H9 (cell line): ENCODE results near the gene RNF114. TPM values are rescaled to one million over a fixed set of nuclear protein-coding genes. Genes with fewer than 3 reads are reported as not detected.

Source experiments
- DNase-seq: peaks from one replicate; pipeline ENCODE4 v3.0.0-alpha.2; 2017
- H2AFZ ChIP-seq: one replicate; pipeline ENCODE4 v1.6.1; 2013; ENCODE audit warnings: mild to moderate bottlenecking, low read length, control low read depth, moderate library complexity
- H2AK5ac ChIP-seq: 2 replicates; pipeline ENCODE4 v1.6.1; 2013; ENCODE audit warnings: low read length, control low read depth, mixed read lengths; ENCODE audit not compliant: insufficient read length
- H2BK120ac ChIP-seq: one replicate; pipeline ENCODE4 v1.6.1; 2013; ENCODE audit warnings: low read depth, mild to moderate bottlenecking, low read length, control low read depth, inconsistent platforms; ENCODE audit not compliant: poor library complexity, severe bottlenecking
- H2BK12ac ChIP-seq: 2 replicates; pipeline ENCODE4 v1.6.1; 2013; ENCODE audit warnings: low read length, control low read depth, mixed read lengths, low read depth; ENCODE audit not compliant: insufficient read length
- H2BK15ac ChIP-seq: 2 replicates; pipeline ENCODE4 v1.6.1; 2013; ENCODE audit warnings: low read depth, low read length, control low read depth
- H2BK20ac ChIP-seq: one replicate; pipeline ENCODE4 v1.6.1; 2013; ENCODE audit warnings: low read depth, mild to moderate bottlenecking, low read length, control low read depth, inconsistent platforms; ENCODE audit not compliant: poor library complexity, severe bottlenecking
- H2BK5ac ChIP-seq: 2 replicates; pipeline ENCODE4 v1.6.1; 2013; ENCODE audit warnings: low read length, control low read depth, mixed read lengths; ENCODE audit not compliant: insufficient read length
- H3K14ac ChIP-seq: 2 replicates; pipeline ENCODE4 v1.6.1; 2013; ENCODE audit warnings: low read length, control low read depth; ENCODE audit not compliant: insufficient read depth
- H3K18ac ChIP-seq: 2 replicates; pipeline ENCODE4 v1.6.1; 2013; ENCODE audit warnings: low read depth, mild to moderate bottlenecking, mixed read lengths, low read length, control low read depth; ENCODE audit not compliant: insufficient read length
- H3K23ac ChIP-seq: 2 replicates; pipeline ENCODE4 v1.6.1; 2013; ENCODE audit warnings: low read length, control low read depth, mixed read lengths, low read depth; ENCODE audit not compliant: insufficient read length
- H3K23me2 ChIP-seq: 2 replicates; pipeline ENCODE4 v1.6.1; 2013; ENCODE audit warnings: low read depth, mild to moderate bottlenecking, mixed read lengths, low read length, control low read depth; ENCODE audit not compliant: insufficient read length, poor library complexity, severe bottlenecking
- H3K27ac ChIP-seq: 2 replicates; pipeline ENCODE4 v1.5.1; 2013; ENCODE audit warnings: low read length, control low read depth, mixed read lengths, low read depth; ENCODE audit not compliant: insufficient read length
- H3K27me3 ChIP-seq: 2 replicates; pipeline ENCODE4 v1.6.1; 2013; ENCODE audit warnings: low read length, control low read depth, inconsistent platforms; ENCODE audit not compliant: insufficient read depth
- H3K4ac ChIP-seq: 2 replicates; pipeline ENCODE4 v1.6.1; 2013; ENCODE audit warnings: low read depth, mild to moderate bottlenecking, control low read depth, inconsistent platforms, low read length, moderate library complexity
- H3K4me1 ChIP-seq: 2 replicates; pipeline ENCODE4 v1.6.1; 2013; ENCODE audit warnings: low read length, control low read depth, inconsistent platforms; ENCODE audit not compliant: insufficient read depth
- H3K4me2 ChIP-seq: 2 replicates; pipeline ENCODE4 v1.6.1; 2013; ENCODE audit warnings: low read length, control low read depth, mixed read lengths; ENCODE audit not compliant: insufficient read length, insufficient read depth
- H3K56ac ChIP-seq: 2 replicates; pipeline ENCODE4 v1.6.1; 2013; ENCODE audit warnings: low read depth, mild to moderate bottlenecking, mixed read lengths, low read length, control low read depth; ENCODE audit not compliant: insufficient read length
- H3K79me1 ChIP-seq: 2 replicates; pipeline ENCODE4 v1.6.1; 2013; ENCODE audit warnings: low read depth, mild to moderate bottlenecking, moderate library complexity, low read length, control low read depth, inconsistent platforms; ENCODE audit not compliant: insufficient read depth, poor library complexity, severe bottlenecking
- H3K79me2 ChIP-seq: 2 replicates; pipeline ENCODE4 v1.6.1; 2013; ENCODE audit warnings: low read length, control low read depth, inconsistent platforms; ENCODE audit not compliant: insufficient read depth
- H3K9ac ChIP-seq: 2 replicates; pipeline ENCODE4 v1.6.1; 2013; ENCODE audit warnings: low read length, control low read depth, mixed read lengths; ENCODE audit not compliant: insufficient read length; ENCODE audit errors: extremely low read depth
- H3K9me3 ChIP-seq: one replicate; pipeline ENCODE4 v1.6.1; 2013; ENCODE audit warnings: low read depth, low read length, inconsistent platforms; ENCODE audit not compliant: control insufficient read depth
- H3T11ph ChIP-seq: one replicate; pipeline ENCODE4 v1.6.1; 2013; ENCODE audit warnings: mild to moderate bottlenecking, low read length, control low read depth, inconsistent platforms
- H4K20me1 ChIP-seq: one replicate; pipeline ENCODE4 v1.6.1; 2013; ENCODE audit not compliant: control insufficient read depth, insufficient read length, insufficient read depth
- H4K5ac ChIP-seq: 2 replicates; pipeline ENCODE4 v1.6.1; 2013; ENCODE audit warnings: low read depth, mild to moderate bottlenecking, mixed read lengths, low read length, control low read depth; ENCODE audit not compliant: insufficient read length
- H4K8ac ChIP-seq: replicated peaks from 2 replicates; pipeline ENCODE4 v1.6.1; 2013; ENCODE audit warnings: low read length, control low read depth, mixed read lengths, low read depth; ENCODE audit not compliant: insufficient read length
- H4K91ac ChIP-seq: 2 replicates; pipeline ENCODE4 v1.6.1; 2013; ENCODE audit warnings: low read depth, mild to moderate bottlenecking, moderate library complexity, mixed read lengths, low read length, control low read depth; ENCODE audit not compliant: insufficient read length
- H3K27ac Mint-ChIP-seq, 3 experiments: 2 replicates in 2 of 3; 3 replicates in 1 of 3; pipeline ENCODE4 v1.8.0; 2020 to 2021; ENCODE audit warnings: mixed read lengths in 3 of 3, mild to moderate bottlenecking in 1 of 3, moderate library complexity in 1 of 3
- H3K27me3 Mint-ChIP-seq: 2 replicates; pipeline ENCODE4 v1.8.0; 2021; ENCODE audit warnings: low read depth, mild to moderate bottlenecking, moderate library complexity, mixed read lengths
- H3K36me3 Mint-ChIP-seq, 3 experiments: 2 replicates in 2 of 3; 3 replicates in 1 of 3; pipeline ENCODE4 v1.8.0; 2020 to 2021; ENCODE audit warnings: low read depth in 3 of 3, mixed read lengths in 3 of 3; ENCODE audit not compliant: insufficient read depth in 1 of 3
- H3K4me1 Mint-ChIP-seq, 2 experiments: 2 replicates each; pipeline ENCODE4 v1.8.0; 2020; ENCODE audit warnings: mixed read lengths in 2 of 2
- H3K4me3 Mint-ChIP-seq, 2 experiments: 2 replicates in 1 of 2; 3 replicates in 1 of 2; pipeline ENCODE4 v1.8.0; 2020 to 2021; ENCODE audit warnings: mild to moderate bottlenecking in 2 of 2, mixed read lengths in 2 of 2, moderate library complexity in 1 of 2
- H3K9me3 Mint-ChIP-seq, 2 experiments: 2 replicates in 1 of 2; 3 replicates in 1 of 2; pipeline ENCODE4 v1.8.0; 2020; ENCODE audit warnings: mild to moderate bottlenecking in 2 of 2, mixed read lengths in 2 of 2, moderate library complexity in 1 of 2
- WGBS: extraction: QIAGEN DNeasy Blood & Tissue Kit; methylation state at CpG from one replicate; pipeline ENCODE4 v1.1.7; 2013; ENCODE audit warnings: missing lambda C conversion rate, low lambda C conversion rate, mixed read lengths; ENCODE audit not compliant: insufficient read length; ENCODE audit errors: extremely low coverage; 5-methylcytosine and 5-hydroxymethylcytosine counted together
- total RNA-seq: library from RNA; stranded (reverse); gene quantifications from 2 replicates; pipeline ENCODE4 v1.2.1, GENCODE V29; 2021
- TF ChIP-seq, protein P1 (sequence below): fragments of 200-600 bp; sonication (generic); conservative IDR thresholded peaks from 3 replicates; pipeline ENCODE4 v1.8.0; 2021; ENCODE audit warnings: antibody characterized with exemption, mild to moderate bottlenecking

RNF114 gene
- total RNA-seq, 1 experiment from 2014 or later, result 75.5 TPM

DNA sequence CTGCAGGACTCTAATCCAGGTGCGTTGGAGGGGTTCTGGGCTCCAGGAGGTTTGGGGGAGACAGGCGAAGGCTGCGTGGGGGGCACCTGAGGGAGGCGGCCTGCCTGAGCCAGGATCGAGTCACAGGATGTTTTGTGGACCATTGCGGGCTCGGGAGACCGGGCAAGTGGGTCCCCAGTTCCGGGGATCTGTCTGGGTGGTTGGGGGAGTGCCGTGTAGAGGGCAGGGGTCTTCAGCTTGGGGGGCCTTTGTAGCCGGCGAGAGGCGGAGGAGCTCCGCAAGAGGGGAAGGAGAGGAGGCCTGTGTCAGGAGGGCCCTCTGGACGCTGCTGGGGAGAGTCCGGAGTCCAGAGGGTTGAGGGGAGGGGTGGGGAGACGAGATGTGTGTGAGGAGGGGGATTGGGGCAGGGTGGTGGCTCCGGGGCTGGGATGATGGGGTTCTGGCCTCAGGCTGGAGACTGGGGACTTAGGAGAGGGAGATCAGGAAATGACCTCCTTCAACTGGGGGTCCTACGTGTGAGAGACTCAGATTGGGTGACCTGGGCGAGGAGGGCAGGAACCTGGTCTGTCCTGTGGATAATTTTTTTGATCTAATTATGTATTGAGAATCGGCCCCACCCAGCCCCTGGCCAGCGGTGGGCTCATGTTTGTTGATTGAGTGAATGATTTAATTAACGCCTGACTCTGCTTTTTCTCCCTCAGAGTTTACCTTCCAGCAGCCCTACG is 47.1 kb downstream of the RNF114 start:
- Histone ChIP-seq H4K8ac (no peak overlapping the region), H3K18ac (no peak overlapping the region), H4K5ac (no peak overlapping the region), H2BK5ac (no peak overlapping the region), H3K9me3 (no peaks in the 10 kb centered on the region), H2AFZ (no peak overlapping the region), H3K56ac (no peak overlapping the region), H2BK120ac (no peak overlapping the region), H3K23ac (no peak overlapping the region), H3K4me2 (peak overlapping the region; percentile 52), H3K23me2 (peaks cover 15% of the 10 kb centered on the region), H4K91ac (no peak overlapping the region), H2BK15ac (no peak overlapping the region), H2BK20ac (no peak overlapping the region), H3K14ac (peak overlapping the region; percentile 72; the same call in 1 of the 2 replicates), H4K20me1 (peaks cover 2% of the 10 kb centered on the region), H2BK12ac (no peak overlapping the region), H3K27me3 (peaks cover 2% of the 10 kb centered on the region; the same call in 1 of the 2 replicates), H3K79me1 (no peaks in the 10 kb centered on the region), H3K9ac (peak overlapping the region; percentile 44), H2AK5ac (no peak overlapping the region), H3K27ac (no peak overlapping the region), H3K4ac (no peak overlapping the region), H3K79me2 (no peaks in the 10 kb centered on the region; the same call in 1 of the 2 replicates), H3T11ph (no peak overlapping the region), H3K4me1 (peaks cover 13% of the 10 kb centered on the region)
- WGBS, result no CpG with 5 or more reads among the region's 24 CpGs
- Mint-ChIP-seq H3K4me1 (peaks cover 67 to 85% of the 10 kb centered on the region in 2 experiments), H3K36me3 (peaks cover 13 to 33% (median 17%) of the 10 kb centered on the region in 3 experiments; a peak in 6 of 7 replicates), H3K27me3 (peaks cover 39% of the 10 kb centered on the region), H3K27ac (peak overlapping the region in 1 of 3 experiments; percentile 52; a peak in 2 of 7 replicates), H3K4me3 (peak overlapping the region; percentile 78 to 95), H3K9me3 (peaks cover 0 to 2% of the 10 kb centered on the region in 2 experiments; a peak in 1 of 5 replicates)
- TF ChIP-seq, protein P1, sequence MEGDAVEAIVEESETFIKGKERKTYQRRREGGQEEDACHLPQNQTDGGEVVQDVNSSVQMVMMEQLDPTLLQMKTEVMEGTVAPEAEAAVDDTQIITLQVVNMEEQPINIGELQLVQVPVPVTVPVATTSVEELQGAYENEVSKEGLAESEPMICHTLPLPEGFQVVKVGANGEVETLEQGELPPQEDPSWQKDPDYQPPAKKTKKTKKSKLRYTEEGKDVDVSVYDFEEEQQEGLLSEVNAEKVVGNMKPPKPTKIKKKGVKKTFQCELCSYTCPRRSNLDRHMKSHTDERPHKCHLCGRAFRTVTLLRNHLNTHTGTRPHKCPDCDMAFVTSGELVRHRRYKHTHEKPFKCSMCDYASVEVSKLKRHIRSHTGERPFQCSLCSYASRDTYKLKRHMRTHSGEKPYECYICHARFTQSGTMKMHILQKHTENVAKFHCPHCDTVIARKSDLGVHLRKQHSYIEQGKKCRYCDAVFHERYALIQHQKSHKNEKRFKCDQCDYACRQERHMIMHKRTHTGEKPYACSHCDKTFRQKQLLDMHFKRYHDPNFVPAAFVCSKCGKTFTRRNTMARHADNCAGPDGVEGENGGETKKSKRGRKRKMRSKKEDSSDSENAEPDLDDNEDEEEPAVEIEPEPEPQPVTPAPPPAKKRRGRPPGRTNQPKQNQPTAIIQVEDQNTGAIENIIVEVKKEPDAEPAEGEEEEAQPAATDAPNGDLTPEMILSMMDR, result no peak
- no peak for DNase-seq
